Motor neuron (in vitro differentiated cells): ENCODE measurements around the gene OR1N1. TPM values are rescaled to one million over a fixed set of nuclear protein-coding genes. Genes with fewer than 3 reads are reported as not detected.
"Not testable (repeated sequence)": the region's sequence is repeated elsewhere in the genome, so short reads cannot be mapped to it uniquely, and the experiment has no call there.

Experiments
- ATAC-seq, 8 experiments: fragments of 200-7000 bp; cut with Tn5 transposase; replicated peaks in 6 of 8; 2 replicates each; pipeline ENCODE4 v1.8.0; 2021; ENCODE audit warnings: mild to moderate bottlenecking in 8 of 8, moderate library complexity in 8 of 8
- H3K27ac ChIP-seq, 2 donors: fragments of 250-450 bp; sonication (Bioruptor Pico); 2 replicates each; pipeline ENCODE4 v1.9.0; 2021; ENCODE audit warnings: antibody characterized with exemption in 2 of 2, mild to moderate bottlenecking in 2 of 2, moderate library complexity in 1 of 2
- H3K4me1 ChIP-seq, 2 donors: fragments of 250-450 bp; sonication (Bioruptor Pico); replicated peaks in 1 of 2; 2 replicates each; pipeline ENCODE4 v1.6.1; 2021; ENCODE audit warnings: antibody characterized with exemption in 2 of 2, mild to moderate bottlenecking in 2 of 2, moderate library complexity in 1 of 2
- H3K4me3 ChIP-seq, 5 donors: fragments of 250-450 bp; sonication (Bioruptor Pico); 2 replicates each; pipeline ENCODE4 v1.9.0; 2021; ENCODE audit warnings: antibody characterized with exemption in 5 of 5, mild to moderate bottlenecking in 5 of 5, moderate library complexity in 4 of 5
- WGBS, 10 experiments: fragments of 450-650 bp; shearing (Covaris generic); methylation state at CpG; one replicate each; pipeline ENCODE4 v1.0.0; 2022; 5-methylcytosine and 5-hydroxymethylcytosine counted together
- in situ Hi-C, 9 experiments: fragments of 400-800 bp; cut with MboI; loops; one replicate each; pipeline ENCODE4 v1.15.0; 2021; ENCODE audit warnings: low sequenced_read_pairs in 9 of 9, low pct_unique_long_range_greater_than_20kb in 2 of 9; ENCODE audit not compliant: unreplicated experiment in 9 of 9
- total RNA-seq, 8 experiments: library from RNA; unstranded; fragments of 300-600 nt; gene quantifications; 2 replicates each; pipeline versions ENCODE4 v1.2.3 to v1.2.4, GENCODE V29; 2022

Gene OR1N1
- under 1 TPM in 3 of 8 experiments, not detected in 5; 0.23 to 0.49 (median 0.43) TPM for total RNA-seq

- in situ Hi-C loops, result no loop called here
- 22 to 100% (median 90%) methylated on average over 1 to 3 of the region's 3 CpGs; no CpG with 5 or more reads in 3 of the 10 experiments for WGBS, 10 experiments
- no peak within 1 kb of the TSS for H3K4me3 ChIP-seq
- no peak for ATAC-seq
- no peak within 1 kb of the TSS for H3K27ac ChIP-seq
- H3K4me1 ChIP-seq, result no peaks in the 10 kb centered on the region
Measured at GRCh38 chr9:122527193-122527592, at the start of gene OR1N1. Gene OR1N1 (minus strand): TSS chr9:122527293. CDS start chr9:122527293, 0 bp downstream.

GRCh38 chr9:122572456-122572855, 45.4 kb upstream of the OR1N1 start:
- 0 to 78% (median 17%) methylated on average over 1 to 2 of the region's 2 CpGs; no CpG with 5 or more reads in 2 of the 10 experiments for WGBS, 10 experiments
- Histone ChIP-seq H3K4me3 (no peak overlapping the region), H3K27ac (no peak overlapping the region), H3K4me1 (no peaks in the 10 kb centered on the region)
- ATAC-seq, result no peak
- in situ Hi-C loops, result no loop called here

GRCh38 chr9:122567901-122568300, 40.8 kb upstream of the OR1N1 start:
- in situ Hi-C loops, result no loop called here
- ATAC-seq, result no peak
- Histone ChIP-seq H3K4me3 (no peak overlapping the region), H3K27ac (no peak overlapping the region), H3K4me1 (no peaks in the 10 kb centered on the region)
- 0 to 85% (median 65%) methylated on average over 1 to 3 of the region's 4 CpGs; no CpG with 5 or more reads in 4 of the 10 experiments for WGBS, 10 experiments

GRCh38 chr9:122562134-122562760, 35.2 kb upstream of the OR1N1 start:
- Histone ChIP-seq H3K4me1 (no peaks in the 10 kb centered on the region), H3K27ac (no peak overlapping the region), H3K4me3 (no peak overlapping the region)
- in situ Hi-C loops, result no loop called here
- WGBS, 10 experiments, result 0 to 100% (median 80%) methylated on average over 1 to 4 of the region's 9 CpGs; no CpG with 5 or more reads in 2 of the 10 experiments
- ATAC-seq, result peak in 1 of 8 experiments; percentile 41

- H3K4me1 ChIP-seq, result no peaks in the 10 kb centered on the region
- 11 to 81% (median 43%) methylated on average over 1 to 3 of the region's 4 CpGs; no CpG with 5 or more reads in 4 of the 10 experiments for WGBS, 10 experiments
- ATAC-seq, result no peak
- H3K27ac ChIP-seq, result no peak overlapping the region
- no peak overlapping the region for H3K4me3 ChIP-seq
- in situ Hi-C loops, result no loop called here
Measured at GRCh38 chr9:122561446-122561845, 34.4 kb upstream of the OR1N1 start.

- in situ Hi-C loops, result no loop called here
- 10 to 100% (median 65%) methylated on average over 2 of the region's 2 CpGs; no CpG with 5 or more reads in 4 of the 10 experiments for WGBS, 10 experiments
- Histone ChIP-seq H3K4me3 (no peak within 1 kb of the TSS), H3K4me1 (no peaks in the 10 kb centered on the region), H3K27ac (no peak within 1 kb of the TSS)
- no peak for ATAC-seq
Measured at GRCh38 chr9:122552812-122553211, 25.7 kb upstream of the OR1N1 start, which contains the start of gene OR1N2. Gene OR1N2 (plus strand): TSS chr9:122553112. CDS start chr9:122553212, 100 bp downstream.

GRCh38 chr9:122551371-122551770, 24.3 kb upstream of the OR1N1 start:
- no peaks in the 10 kb centered on the region for H3K4me1 ChIP-seq
- no peak overlapping the region for H3K27ac ChIP-seq
- ATAC-seq, result no peak
- WGBS, 10 experiments, result 0 to 89% (median 54%) methylated on average over 1 to 5 of the region's 5 CpGs; no CpG with 5 or more reads in 1 of the 10 experiments
- H3K4me3 ChIP-seq, result no peak overlapping the region
- in situ Hi-C loops, result no loop called here

GRCh38 chr9:122546196-122546595, 19.1 kb upstream of the OR1N1 start:
- peak in 1 of 8 experiments; percentile 33 for ATAC-seq
- Histone ChIP-seq H3K27ac (no peak overlapping the region), H3K4me1 (no peaks in the 10 kb centered on the region), H3K4me3 (no peak overlapping the region)
- WGBS, 10 experiments, result 17 to 85% (median 62%) methylated on average over 2 to 8 of the region's 8 CpGs
- in situ Hi-C loops, result no loop called here

GRCh38 chr9:122538757-122539156, 11.7 kb upstream of the OR1N1 start:
- no peak for ATAC-seq
- Histone ChIP-seq H3K4me1 (no peaks in the 10 kb centered on the region), H3K27ac (no peak overlapping the region), H3K4me3 (no peak overlapping the region)
- WGBS, 10 experiments, result 0 to 67% (median 56%) methylated on average over 1 to 2 of the region's 2 CpGs; no CpG with 5 or more reads in 3 of the 10 experiments
- in situ Hi-C loops, result no loop called here

GRCh38 chr9:122537066-122537465, 10.0 kb upstream of the OR1N1 start:
- H3K4me1 ChIP-seq, H3K27ac ChIP-seq, in situ Hi-C loops, H3K4me3 ChIP-seq, ATAC-seq: not testable (repeated sequence)
- WGBS, 10 experiments, result 41 to 75% (median 63%) methylated on average over 3 to 7 of the region's 7 CpGs; no CpG with 5 or more reads in 2 of the 10 experiments

- Histone ChIP-seq H3K27ac (no peak overlapping the region), H3K4me1 (no peaks in the 10 kb centered on the region), H3K4me3 (no peak overlapping the region)
- 38 to 100% (median 88%) methylated on average over 1 of the region's 1 CpG; no CpG with 5 or more reads in 3 of the 10 experiments for WGBS, 10 experiments
- in situ Hi-C loops, result no loop called here
- ATAC-seq, result no peak
Measured at GRCh38 chr9:122536134-122536533, 9.0 kb upstream of the OR1N1 start.

- 35 to 100% (median 66%) methylated on average over 1 to 4 of the region's 4 CpGs; no CpG with 5 or more reads in 5 of the 10 experiments for WGBS, 10 experiments
- H3K27ac ChIP-seq, H3K4me3 ChIP-seq, in situ Hi-C loops, ATAC-seq, H3K4me1 ChIP-seq: not testable (repeated sequence)
Measured at GRCh38 chr9:122531157-122531556, 4.1 kb upstream of the OR1N1 start.

- in situ Hi-C loops, result no loop called here
Measured at GRCh38 chr9:122526602-122527001, 491 bp downstream of the OR1N1 start.

GRCh38 chr9:122519376-122519775, 7.7 kb downstream of the OR1N1 start:
- WGBS, 10 experiments, result 60 to 100% (median 87%) methylated on average over 1 to 3 of the region's 3 CpGs; no CpG with 5 or more reads in 3 of the 10 experiments
- H3K4me3 ChIP-seq, result no peak overlapping the region
- H3K4me1 ChIP-seq, result no peaks in the 10 kb centered on the region
- ATAC-seq, result no peak
- in situ Hi-C loops, result no loop called here
- no peak overlapping the region for H3K27ac ChIP-seq

More at GRCh38 chr9:122526602-122527001, 491 bp downstream of the OR1N1 start:
- Histone ChIP-seq H3K4me1 (no peaks in the 10 kb centered on the region), H3K27ac (no peak overlapping the region), H3K4me3 (no peak overlapping the region)
- 4 to 100% (median 51%) methylated on average over 1 to 10 of the region's 10 CpGs; no CpG with 5 or more reads in 2 of the 10 experiments for WGBS, 10 experiments
- no peak for ATAC-seq
